SK-N-SH (cell line): Measurements from ENCODE around the gene ZDHHC7. TPM values are rescaled to one million over a fixed set of nuclear protein-coding genes. Genes with fewer than 3 reads are reported as not detected.

Experiments
- CTCF ChIA-PET: fragments of 300-600, 350-600 bp; formaldehyde crosslinking; extraction: SDS; loops from one replicate; lab custom pipeline; 2021; lab: Yijun Ruan, JAX
- POLR2A ChIA-PET: fragments of 350-600 bp; sonication (Branson Sonifier 250); formaldehyde crosslinking; extraction: SDS; loops from one replicate; lab custom pipeline; 2020; ENCODE audit warnings: antibody characterized with exemption, inconsistent platforms; lab: Yijun Ruan, JAX
- DNase-seq: peaks from one replicate; pipeline ENCODE4 v3.0.0; 2012
- H2AFZ ChIP-seq: fragments of 200-600 bp; sonication (generic); 2 replicates; pipeline ENCODE4 v1.8.1; 2016; ENCODE audit warnings: antibody characterized with exemption, mild to moderate bottlenecking, low read depth
- H3F3A ChIP-seq: fragments of 200-600 bp; sonication (generic); replicated peaks from 2 replicates; pipeline ENCODE3; 2016; ENCODE audit warnings: antibody characterized with exemption, mild to moderate bottlenecking; ENCODE audit not compliant: insufficient read depth
- H3K27ac ChIP-seq, 2 experiments: fragments of 200-500 bp in 1 of 2; fragments of 200-600 bp in 1 of 2; sonication (Bioruptor generic) in 1 of 2; sonication (generic), shearing (Covaris generic) in 1 of 2; 2 replicates each; pipeline versions ENCODE4 v1.5.1 to v1.6.1; 2014 to 2016; ENCODE audit warnings: low read depth in 2 of 2, inconsistent platforms in 1 of 2, low read length in 1 of 2, mild to moderate bottlenecking in 1 of 2, mixed read lengths in 1 of 2
- H3K27me3 ChIP-seq: fragments of 200-600 bp; sonication (generic), shearing (Covaris generic); 2 replicates; pipeline ENCODE4 v1.6.1; 2016; ENCODE audit warnings: mixed run types; ENCODE audit not compliant: insufficient read depth
- H3K36me3 ChIP-seq, 2 experiments: fragments of 200-500 bp in 1 of 2; fragments of 200-600 bp in 1 of 2; sonication (Bioruptor generic) in 1 of 2; sonication (generic) in 1 of 2; replicated peaks in 1 of 2; 2 replicates each; pipeline versions ENCODE3 to v1.5.1; 2014 to 2016; ENCODE audit warnings: low read length in 1 of 2, mild to moderate bottlenecking in 1 of 2; ENCODE audit not compliant: insufficient read depth in 2 of 2, control insufficient read depth in 1 of 2
- H3K4me1 ChIP-seq, 2 experiments: fragments of 200-500 bp in 1 of 2; fragments of 200-600 bp in 1 of 2; sonication (Bioruptor generic) in 1 of 2; sonication (generic), shearing (Covaris generic) in 1 of 2; 2 replicates each; pipeline versions ENCODE4 v1.5.1 to v1.6.1; 2014 to 2016; ENCODE audit warnings: low read depth in 1 of 2, low read length in 1 of 2, mixed run types in 1 of 2; ENCODE audit not compliant: insufficient read depth in 2 of 2, control insufficient read depth in 1 of 2
- H3K4me2 ChIP-seq: fragments of 200-600 bp; sonication (generic), shearing (Covaris generic); 2 replicates; pipeline ENCODE4 v1.6.1; 2017; ENCODE audit warnings: mixed run types
- H3K4me3 ChIP-seq, 2 experiments: fragments of 200-500 bp in 1 of 2; fragments of 200-600 bp in 1 of 2; sonication (Bioruptor generic) in 1 of 2; sonication (generic), shearing (Covaris generic) in 1 of 2; 2 replicates each; pipeline versions ENCODE4 v1.5.1 to v1.8.1; 2014 to 2016; ENCODE audit warnings: low read depth in 2 of 2, inconsistent platforms in 1 of 2, low read length in 1 of 2, mild to moderate bottlenecking in 1 of 2, mixed read lengths in 1 of 2, moderate library complexity in 1 of 2
- H3K79me2 ChIP-seq: fragments of 200-600 bp; sonication (generic); 2 replicates; pipeline ENCODE4 v1.8.1; 2017; ENCODE audit warnings: mild to moderate bottlenecking; ENCODE audit not compliant: insufficient read depth
- H3K9ac ChIP-seq: fragments of 200-600 bp; sonication (generic); 2 replicates; pipeline ENCODE4 v1.6.1; 2017; ENCODE audit warnings: mixed run types
- H3K9me2 ChIP-seq: fragments of 200-600 bp; sonication (generic); 2 replicates; pipeline ENCODE4 v1.6.1; 2017; ENCODE audit warnings: mixed run types
- H3K9me3 ChIP-seq: fragments of 200-600 bp; sonication (generic); 2 replicates; pipeline ENCODE4 v1.6.1; 2017; ENCODE audit warnings: mixed run types, mild to moderate bottlenecking, moderate library complexity
- H4K20me1 ChIP-seq: fragments of 200-600 bp; sonication (generic); 2 replicates; pipeline ENCODE4 v1.6.1; 2017; ENCODE audit warnings: mild to moderate bottlenecking, mixed run types; ENCODE audit not compliant: insufficient read depth
- CHD2 ChIP-seq: fragments of 150-350 bp; IDR thresholded peaks from 2 replicates; pipeline ENCODE4 v1.6.1; 2018; ENCODE audit warnings: low read length; ENCODE audit not compliant: partially characterized antibody
- ELF1 ChIP-seq: IDR thresholded peaks from 2 replicates; pipeline ENCODE4 v1.4.0; 2012
- EP300 ChIP-seq, 2 experiments: IDR thresholded peaks; 2 replicates each; pipeline versions ENCODE4 v1.4.0 to v1.6.1; 2012; ENCODE audit warnings: borderline replicate concordance in 1 of 2, low read depth in 1 of 2, low read length in 1 of 2
- EZH2phosphoT487 ChIP-seq: fragments of 200-600 bp; sonication (generic); IDR thresholded peaks from 2 replicates; pipeline ENCODE4 v1.6.1; 2017; ENCODE audit warnings: low read depth, mixed run types, mild to moderate bottlenecking, antibody characterized with exemption, moderate library complexity, borderline replicate concordance
- FOSL2 ChIP-seq: IDR thresholded peaks from 2 replicates; pipeline ENCODE4 v1.4.0; 2012; ENCODE audit warnings: low read depth, mild to moderate bottlenecking, moderate library complexity, borderline replicate concordance
- GABPA ChIP-seq: IDR thresholded peaks from 2 replicates; pipeline ENCODE4 v1.4.0; 2012; ENCODE audit warnings: low read depth, mild to moderate bottlenecking
- GATA2 ChIP-seq: sonication (generic); formaldehyde crosslinking; IDR thresholded peaks from 2 replicates; pipeline ENCODE4 v1.5.0; 2020; ENCODE audit warnings: mild to moderate bottlenecking, missing genetic modification reagents
- MEF2A ChIP-seq: IDR thresholded peaks from 2 replicates; pipeline ENCODE4 v1.4.0; 2012; ENCODE audit warnings: low read depth, borderline replicate concordance
- NFIC ChIP-seq: IDR thresholded peaks from 2 replicates; pipeline ENCODE4 v1.4.0; 2012; ENCODE audit warnings: borderline replicate concordance
- POLR2AphosphoS5 ChIP-seq: IDR thresholded peaks from 2 replicates; pipeline ENCODE4 v1.6.1; 2012; ENCODE audit warnings: low read depth, low read length
- RFX5 ChIP-seq: IDR thresholded peaks from 2 replicates; pipeline ENCODE4 v1.6.1; 2012; ENCODE audit warnings: mild to moderate bottlenecking, improper control_type of control experiment, low read length
- TAF1 ChIP-seq: IDR thresholded peaks from 2 replicates; pipeline ENCODE4 v1.6.1; 2012; ENCODE audit warnings: low read depth, mild to moderate bottlenecking, low read length, moderate library complexity, borderline replicate concordance
- TEAD4 ChIP-seq: IDR thresholded peaks from 2 replicates; pipeline ENCODE4 v1.4.0; 2012; ENCODE audit warnings: mild to moderate bottlenecking, borderline replicate concordance; ENCODE audit not compliant: insufficient read depth
- WGBS: methylation state at CpG from one replicate; pipeline ENCODE4 v1.1.6; 2017; ENCODE audit warnings: low lambda C conversion rate; 5-methylcytosine and 5-hydroxymethylcytosine counted together
- polyA plus RNA-seq, 3 experiments: library from polyadenylated mRNA; depleted of rRNA; stranded (reverse); fragments of >200 nt; gene quantifications; 2 replicates each; pipeline ENCODE4 v1.2.3, GENCODE V29; 2012
- TF ChIP-seq, protein P1 (sequence below): IDR thresholded peaks from 2 replicates; pipeline ENCODE4 v1.6.1; 2012; ENCODE audit warnings: mild to moderate bottlenecking, low read depth, low read length, moderate library complexity
- TF ChIP-seq, protein P2 (sequence below): fragments of 200-600 bp; sonication (generic); IDR thresholded peaks from 2 replicates; pipeline ENCODE4 v1.6.1; 2017; ENCODE audit warnings: antibody characterized with exemption, mild to moderate bottlenecking, moderate library complexity

The ZDHHC7 gene
- polyA plus RNA-seq, 1 of the 3 experiments (the other 2 are of a cell fraction): 114 TPM

DNA sequence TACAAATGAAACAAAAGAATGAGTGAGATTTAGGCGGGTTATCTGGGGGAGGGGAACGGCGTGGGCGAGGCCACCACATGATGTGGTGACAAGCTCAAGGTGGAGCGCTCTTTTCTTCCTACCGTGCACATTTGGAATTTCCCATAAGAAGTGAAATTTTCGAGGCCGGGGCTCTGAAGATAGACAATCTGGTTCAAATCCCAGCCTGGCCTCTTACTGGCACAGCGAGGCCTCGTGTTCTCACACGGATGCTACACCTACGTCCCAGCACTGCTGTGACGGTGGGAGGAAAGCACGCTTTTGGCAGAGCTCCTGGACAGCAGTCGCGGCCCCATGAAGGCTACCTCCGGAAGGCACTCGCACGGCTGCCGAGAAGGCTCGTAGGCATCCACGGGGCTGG is 25.2 kb downstream of the ZDHHC7 start:
- no peak for DNase-seq
- no peaks in the 10 kb centered on the region for H3K27me3 ChIP-seq
- H3K9ac ChIP-seq: no peak overlapping the region
- H3K9me2 ChIP-seq: no peaks in the 10 kb centered on the region
- H3K9me3 ChIP-seq: no peaks in the 10 kb centered on the region
- H3K4me3 ChIP-seq: no peak overlapping the region
- TF ChIP-seq MEF2A (no peak), EZH2phosphoT487 (no peak), TAF1 (no peak), ELF1 (no peak), EP300 (IDR thresholded peaks at IDR 0.05; ENCODE audit: borderline replicate concordance in 1 of 2, low read depth in 1 of 2, low read length in 1 of 2) (no peak), NFIC (no peak)
- TF ChIP-seq, protein P1, sequence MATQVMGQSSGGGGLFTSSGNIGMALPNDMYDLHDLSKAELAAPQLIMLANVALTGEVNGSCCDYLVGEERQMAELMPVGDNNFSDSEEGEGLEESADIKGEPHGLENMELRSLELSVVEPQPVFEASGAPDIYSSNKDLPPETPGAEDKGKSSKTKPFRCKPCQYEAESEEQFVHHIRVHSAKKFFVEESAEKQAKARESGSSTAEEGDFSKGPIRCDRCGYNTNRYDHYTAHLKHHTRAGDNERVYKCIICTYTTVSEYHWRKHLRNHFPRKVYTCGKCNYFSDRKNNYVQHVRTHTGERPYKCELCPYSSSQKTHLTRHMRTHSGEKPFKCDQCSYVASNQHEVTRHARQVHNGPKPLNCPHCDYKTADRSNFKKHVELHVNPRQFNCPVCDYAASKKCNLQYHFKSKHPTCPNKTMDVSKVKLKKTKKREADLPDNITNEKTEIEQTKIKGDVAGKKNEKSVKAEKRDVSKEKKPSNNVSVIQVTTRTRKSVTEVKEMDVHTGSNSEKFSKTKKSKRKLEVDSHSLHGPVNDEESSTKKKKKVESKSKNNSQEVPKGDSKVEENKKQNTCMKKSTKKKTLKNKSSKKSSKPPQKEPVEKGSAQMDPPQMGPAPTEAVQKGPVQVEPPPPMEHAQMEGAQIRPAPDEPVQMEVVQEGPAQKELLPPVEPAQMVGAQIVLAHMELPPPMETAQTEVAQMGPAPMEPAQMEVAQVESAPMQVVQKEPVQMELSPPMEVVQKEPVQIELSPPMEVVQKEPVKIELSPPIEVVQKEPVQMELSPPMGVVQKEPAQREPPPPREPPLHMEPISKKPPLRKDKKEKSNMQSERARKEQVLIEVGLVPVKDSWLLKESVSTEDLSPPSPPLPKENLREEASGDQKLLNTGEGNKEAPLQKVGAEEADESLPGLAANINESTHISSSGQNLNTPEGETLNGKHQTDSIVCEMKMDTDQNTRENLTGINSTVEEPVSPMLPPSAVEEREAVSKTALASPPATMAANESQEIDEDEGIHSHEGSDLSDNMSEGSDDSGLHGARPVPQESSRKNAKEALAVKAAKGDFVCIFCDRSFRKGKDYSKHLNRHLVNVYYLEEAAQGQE: no peak
- peaks cover 15% of the 10 kb centered on the region for H3F3A ChIP-seq
- H3K4me1 ChIP-seq: peaks cover 4 to 16% of the 10 kb centered on the region in 2 experiments; a peak in 3 of 4 replicates
- H3K4me2 ChIP-seq: 0 out of 2 replicates have a peak overlapping the region, but pooled peaks have one; percentile 21
- no peak overlapping the region for H2AFZ ChIP-seq
- ChIA-PET POLR2A (no interaction called here), CTCF (interaction anchor here (1.0 kb wide), 1 partner anchor 475 kb away, joined by 3 read pairs; no protein-coding TSS in a partner anchor)
- 95% methylated on average over 21 of the region's 22 CpGs for WGBS
- peak overlapping the region; percentile 67 to 96 for H3K27ac ChIP-seq
- H3K79me2 ChIP-seq: peaks cover 74% of the 10 kb centered on the region
- H3K36me3 ChIP-seq: peaks cover 34 to 36% of the 10 kb centered on the region in 2 experiments
- no peaks in the 10 kb centered on the region for H4K20me1 ChIP-seq

DNA sequence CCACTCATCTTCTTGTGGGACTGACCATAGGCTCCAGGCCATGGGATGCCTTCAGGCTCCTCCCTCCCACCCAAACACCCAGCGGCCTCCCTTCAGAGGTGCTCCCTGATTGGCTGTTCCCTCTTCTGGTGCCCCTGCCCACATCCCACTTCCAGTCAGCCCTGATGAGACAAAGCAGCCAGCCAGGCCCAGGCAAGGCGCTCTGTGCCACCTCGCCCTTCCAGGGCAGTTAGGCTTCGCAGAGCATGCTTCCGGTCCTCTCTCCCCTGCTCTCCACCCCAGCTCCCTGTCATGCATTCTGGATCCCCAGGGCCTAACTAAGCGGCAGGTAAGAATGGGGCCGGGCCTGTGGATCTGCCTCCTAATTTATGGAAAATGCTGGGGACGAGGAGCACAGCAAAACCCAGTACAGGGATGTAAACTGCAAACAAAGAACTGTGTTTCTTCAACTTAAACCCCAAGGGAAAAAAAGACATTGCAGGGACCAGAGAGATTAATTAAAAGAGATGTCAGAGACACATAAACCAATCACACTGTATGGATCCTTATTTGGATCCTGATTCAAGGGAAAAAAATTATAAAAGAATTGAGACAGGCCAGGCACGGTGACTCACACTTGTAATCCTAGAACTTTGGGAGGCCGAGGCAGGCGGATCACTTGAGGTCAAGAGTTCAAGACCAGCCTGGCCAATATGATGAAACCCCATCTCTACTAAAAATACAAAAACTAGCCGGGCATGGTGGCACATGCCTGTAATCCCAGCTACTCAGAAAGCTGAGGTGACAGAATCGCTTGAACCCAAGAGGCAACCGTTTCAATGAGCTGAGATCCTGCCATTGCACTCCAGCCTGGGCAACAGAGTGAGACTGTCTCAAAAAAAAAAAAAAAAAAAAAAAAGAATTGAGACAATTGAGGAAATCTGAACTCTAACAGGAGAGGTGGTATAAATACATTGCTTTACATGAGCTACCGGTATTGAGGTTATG is 26.0 kb downstream of the ZDHHC7 start:
- Histone ChIP-seq H3K79me2 (peaks cover 77% of the 10 kb centered on the region), H3K27ac (peak overlapping the region; percentile 67 to 96), H3K4me2 (peak overlapping the region; percentile 74; the same call in 1 of the 2 replicates), H3K4me3 (no peak overlapping the region), H3K9ac (peak overlapping the region; percentile 47; the same call in 1 of the 2 replicates), H2AFZ (no peak overlapping the region), H4K20me1 (no peaks in the 10 kb centered on the region), H3K4me1 (peaks cover 4 to 16% of the 10 kb centered on the region in 2 experiments; a peak in 3 of 4 replicates), H3F3A (peaks cover 15% of the 10 kb centered on the region), H3K9me3 (no peaks in the 10 kb centered on the region), H3K9me2 (no peaks in the 10 kb centered on the region), H3K27me3 (no peaks in the 10 kb centered on the region), H3K36me3 (peaks cover 38 to 41% of the 10 kb centered on the region in 2 experiments)
- ChIA-PET POLR2A (no interaction called here), CTCF (interaction anchor here (1.0 kb wide), 1 partner anchor 474 kb away, joined by 3 read pairs; no protein-coding TSS in a partner anchor)
- DNase-seq: no peak
- 67% methylated on average over 15 of the region's 15 CpGs for WGBS
- no peak for TF ChIP-seq TEAD4
- TF ChIP-seq GATA2 (CRISPR knock-in tag): no peak
- TF ChIP-seq GABPA: no peak
- TF ChIP-seq MEF2A: peak; percentile 91
- TF ChIP-seq, protein P2, sequence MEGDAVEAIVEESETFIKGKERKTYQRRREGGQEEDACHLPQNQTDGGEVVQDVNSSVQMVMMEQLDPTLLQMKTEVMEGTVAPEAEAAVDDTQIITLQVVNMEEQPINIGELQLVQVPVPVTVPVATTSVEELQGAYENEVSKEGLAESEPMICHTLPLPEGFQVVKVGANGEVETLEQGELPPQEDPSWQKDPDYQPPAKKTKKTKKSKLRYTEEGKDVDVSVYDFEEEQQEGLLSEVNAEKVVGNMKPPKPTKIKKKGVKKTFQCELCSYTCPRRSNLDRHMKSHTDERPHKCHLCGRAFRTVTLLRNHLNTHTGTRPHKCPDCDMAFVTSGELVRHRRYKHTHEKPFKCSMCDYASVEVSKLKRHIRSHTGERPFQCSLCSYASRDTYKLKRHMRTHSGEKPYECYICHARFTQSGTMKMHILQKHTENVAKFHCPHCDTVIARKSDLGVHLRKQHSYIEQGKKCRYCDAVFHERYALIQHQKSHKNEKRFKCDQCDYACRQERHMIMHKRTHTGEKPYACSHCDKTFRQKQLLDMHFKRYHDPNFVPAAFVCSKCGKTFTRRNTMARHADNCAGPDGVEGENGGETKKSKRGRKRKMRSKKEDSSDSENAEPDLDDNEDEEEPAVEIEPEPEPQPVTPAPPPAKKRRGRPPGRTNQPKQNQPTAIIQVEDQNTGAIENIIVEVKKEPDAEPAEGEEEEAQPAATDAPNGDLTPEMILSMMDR: no peak
- TF ChIP-seq, protein P1: no peak
- no peak for TF ChIP-seq EZH2phosphoT487
- no peak for TF ChIP-seq CHD2
- peak; percentile 89 for TF ChIP-seq FOSL2
- no peak for TF ChIP-seq POLR2AphosphoS5
- TF ChIP-seq RFX5: no peak
